Gastrocnemius medialis (tissue), 4 donors: ENCODE results near the gene PTGES3L. TPM values are rescaled to one million over a fixed set of nuclear protein-coding genes. Genes with fewer than 3 reads are reported as not detected.
A peak's percentile ranks its signal among the peaks of the same experiment; 100 is the strongest.
"Not testable (repeated sequence)": the region's sequence is repeated elsewhere in the genome, so short reads cannot be mapped to it uniquely, and the experiment has no call there.

Experiments
- ATAC-seq, 2 donors: fragments of 150-250 bp; one replicate each; pipeline ENCODE4 v1.9.1; 2016
- DNase-seq, 2 donors: peaks; one replicate each; pipeline ENCODE4 v3.0.0-alpha.2; 2019
- H3K27ac ChIP-seq, 4 donors: fragments of 200-600 bp; sonication (generic); 1 replicate in 1 of 4; 2 replicates in 3 of 4; pipeline ENCODE4 v1.5.1; 2016 to 2018; ENCODE audit warnings: mild to moderate bottlenecking in 2 of 4, moderate library complexity in 1 of 4
- H3K27me3 ChIP-seq, 3 donors: fragments of 200-600 bp; sonication (generic) in 2 of 3; 1 replicate in 1 of 3; 2 replicates in 2 of 3; pipeline versions ENCODE4 v1.5.1 to v1.6.0; 2016 to 2019; ENCODE audit warnings: mild to moderate bottlenecking in 1 of 3, moderate library complexity in 1 of 3
- H3K36me3 ChIP-seq, 2 donors: fragments of 200-600 bp; sonication (generic) in 1 of 2; one replicate each; pipeline ENCODE4 v1.5.1; 2017 to 2018
- H3K4me1 ChIP-seq, 2 donors: fragments of 200-600 bp; sonication (generic) in 1 of 2; one replicate each; pipeline ENCODE4 v1.5.1; 2016 to 2017; ENCODE audit warnings: mild to moderate bottlenecking in 2 of 2
- H3K4me3 ChIP-seq, 4 donors: fragments of 200-600 bp; sonication (generic) in 3 of 4; 1 replicate in 1 of 4; 2 replicates in 3 of 4; pipeline ENCODE4 v1.5.1; 2016 to 2019; ENCODE audit warnings: mild to moderate bottlenecking in 2 of 4
- H3K9me3 ChIP-seq, 3 donors: fragments of 200-600 bp; sonication (generic) in 2 of 3; 1 replicate in 1 of 3; 2 replicates in 2 of 3; pipeline ENCODE4 v1.5.1; 2016 to 2019
- CTCF ChIP-seq, 5 experiments: fragments of 450-650 bp in 3 of 5; fragments of 200-600 bp in 2 of 5; sonication (generic) in 2 of 5; IDR thresholded peaks in 4 of 5; conservative IDR thresholded peaks in 1 of 5; 1 replicate in 4 of 5; 2 replicates in 1 of 5; pipeline ENCODE4 v1.5.1; 2016 to 2019; ENCODE audit warnings: antibody characterized with exemption in 5 of 5, mild to moderate bottlenecking in 3 of 5, moderate library complexity in 3 of 5
- POLR2A ChIP-seq, 2 donors: fragments of 450-650 bp; IDR thresholded peaks; one replicate each; pipeline ENCODE4 v1.6.1; 2017; ENCODE audit warnings: antibody characterized with exemption in 2 of 2, mild to moderate bottlenecking in 2 of 2, moderate library complexity in 2 of 2
- in situ Hi-C, 4 donors: fragments of 200-750 bp; cut with MboI; loops; one replicate each; pipeline versions ENCODE4 v1.15.0 to v1.8.0; 2017; ENCODE audit warnings: low sequenced_read_pairs in 4 of 4
- intact Hi-C: fragments of 100-400 bp; cut with DNase I; formaldehyde crosslinking; loops from one replicate; pipeline ENCODE4 v1.15.1; 2023; ENCODE audit warnings: low total_unique reads
- total RNA-seq, 4 donors: library from RNA; depleted of rRNA; stranded (reverse); fragments of >200 nt; gene quantifications; one replicate each; pipeline versions ENCODE4 v1.1.0 to v1.2.3, GENCODE V29; 2016

The PTGES3L gene
- total RNA-seq, 4 donors from 2014 or later, result 29.1 to 68.3 (median 31.0) TPM

- H3K9me3 ChIP-seq, result no peaks in the 10 kb centered on the region
- TF ChIP-seq CTCF (IDR thresholded peaks at IDR 0.05 in 4 of 5, conservative IDR thresholded peaks at IDR 0.05 in 1 of 5) (peak; percentile 91 to 97 (median 93)), POLR2A (IDR thresholded peaks at IDR 0.05) (peak; percentile 90 to 91)
- H3K27ac ChIP-seq, result peak within 1 kb of the TSS; percentile 84 to 94 (median 91)
- DNase-seq, result peak; percentile 98 to 99
- H3K4me3 ChIP-seq, result peak within 1 kb of the TSS; percentile 84 to 92 (median 88)
- intact Hi-C loops, result loop anchor here (1.0 to 10.0 kb wide), 5 partner anchors 18 to 317 kb away; partner anchors contain the start of genes NBR1, PSME3, PTGES3L and RUNDC1
- H3K36me3 ChIP-seq, result peaks cover 2 to 44% of the 10 kb centered on the region in 2 donors
- H3K27me3 ChIP-seq, result no peaks in the 10 kb centered on the region
- in situ Hi-C loops, result no loop called here
- H3K4me1 ChIP-seq, result peaks cover 16 to 18% of the 10 kb centered on the region in 2 donors
- ATAC-seq, result peak; percentile 99
Measured at GRCh38 chr17:42997984-42998938, 18.4 kb upstream of the PTGES3L start, which contains the start of gene RPL27. TSS of gene RPL27 (plus strand) at chr17:42998419. CDS start at chr17:42998751, 332 bp downstream.

GRCh38 chr17:42997390-42997983 lies 17.6 kb upstream of the PTGES3L start:
- Histone ChIP-seq H3K9me3 (no peaks in the 10 kb centered on the region), H3K27ac (peak overlapping the region; percentile 84 to 94 (median 91)), H3K27me3 (no peaks in the 10 kb centered on the region), H3K4me3 (peak overlapping the region; percentile 42 to 89 (median 68)), H3K4me1 (peaks cover 16 to 18% of the 10 kb centered on the region in 2 donors), H3K36me3 (peaks cover 0 to 44% of the 10 kb centered on the region in 2 donors)
- no peak for DNase-seq
- in situ Hi-C loops (no loop called here), intact Hi-C loops (loop anchor here (5.0 to 10.0 kb wide), 3 partner anchors 165 to 317 kb away; partner anchors contain the start of genes NBR1 and PSME3)
- ATAC-seq, result no peak
- TF ChIP-seq POLR2A (IDR thresholded peaks at IDR 0.05), result no peak
- no peak for TF ChIP-seq CTCF (IDR thresholded peaks at IDR 0.05 in 4 of 5, conservative IDR thresholded peaks at IDR 0.05 in 1 of 5)

- intact Hi-C loops, result loop anchor here (10.0 kb wide), 1 partner anchor 321 kb away; no protein-coding TSS in a partner anchor
- H3K4me1 ChIP-seq, DNase-seq, H3K9me3 ChIP-seq, H3K27me3 ChIP-seq, H3K4me3 ChIP-seq, ATAC-seq, H3K27ac ChIP-seq, in situ Hi-C loops: not testable (repeated sequence)
- H3K36me3 ChIP-seq, result peaks cover 0 to 47% of the 10 kb centered on the region in 2 donors
Measured at GRCh38 chr17:42993913-42994312, 14.0 kb upstream of the PTGES3L start.

- H3K4me1 ChIP-seq, result peaks cover 6% of the 10 kb centered on the region in 2 donors
- in situ Hi-C loops, result no loop called here
- no peak overlapping the region for H3K4me3 ChIP-seq
- H3K27me3 ChIP-seq, result no peaks in the 10 kb centered on the region
- DNase-seq, result no peak
- peaks cover 0 to 57% of the 10 kb centered on the region in 2 donors for H3K36me3 ChIP-seq
- H3K9me3 ChIP-seq, result no peaks in the 10 kb centered on the region
- intact Hi-C loops, result loop anchor here (10.0 kb wide), 1 partner anchor 322 kb away; no protein-coding TSS in a partner anchor
- no peak overlapping the region for H3K27ac ChIP-seq
- no peak for ATAC-seq
- TF ChIP-seq CTCF (IDR thresholded peaks at IDR 0.05 in 4 of 5, conservative IDR thresholded peaks at IDR 0.05 in 1 of 5), result no peak
- TF ChIP-seq POLR2A (IDR thresholded peaks at IDR 0.05), result no peak
Measured at GRCh38 chr17:42992872-42993271, 13.0 kb upstream of the PTGES3L start.
